GM12892 (cell line): Measurements from ENCODE around the gene DMAP1.

Experiments
- DNase-seq: peaks from one replicate; pipeline ENCODE4 v3.0.0; 2011; ENCODE audit not compliant: insufficient read length
- FAIRE-seq: peaks from 2 replicates; lab custom pipeline; 2011; peaks lifted over from hg19 to GRCh38; lab: Jason Lieb, UNC
- POLR2A ChIP-seq: IDR thresholded peaks from 2 replicates; pipeline ENCODE4 v1.6.1; 2011; ENCODE audit warnings: low read depth, low read length, control low read depth
- POLR2AphosphoS5 ChIP-seq: IDR thresholded peaks from 2 replicates; pipeline ENCODE4 v1.6.1; 2011; ENCODE audit warnings: low read depth, low read length, control low read depth
- TAF1 ChIP-seq: IDR thresholded peaks from 2 replicates; pipeline ENCODE4 v1.6.1; 2011; ENCODE audit warnings: low read depth, mild to moderate bottlenecking, control low read depth, low read length, borderline replicate concordance

The DMAP1 gene

GRCh38 chr1:44233593-44233992, 20.3 kb downstream of the DMAP1 start:
- FAIRE-seq (no peak), DNase-seq (no peak)
- TF ChIP-seq POLR2AphosphoS5 (no peak), POLR2A (no peak), TAF1 (no peak)

GRCh38 chr1:44235808-44236207, 22.5 kb downstream of the DMAP1 start:
- no peak for DNase-seq
- no peak for TF ChIP-seq POLR2A
- TF ChIP-seq POLR2AphosphoS5, result no peak
- no peak for TF ChIP-seq TAF1
- FAIRE-seq, result no peak

GRCh38 chr1:44236490-44237272, 23.4 kb downstream of the DMAP1 start:
- DNase-seq, result no peak
- TF ChIP-seq POLR2AphosphoS5, result no peak
- TF ChIP-seq POLR2A, result no peak
- no peak for TF ChIP-seq TAF1
- FAIRE-seq, result no peak

- peak; percentile 53 for DNase-seq
- FAIRE-seq, result no peak
These were observed 24.6 kb downstream of the DMAP1 start for GRCh38 chr1:44237721-44238457.

GRCh38 chr1:44238660-44239059, 25.4 kb downstream of the DMAP1 start:
- no peak for FAIRE-seq

More at GRCh38 chr1:44237721-44238457, 24.6 kb downstream of the DMAP1 start:
- TF ChIP-seq TAF1 (no peak), POLR2A (no peak), POLR2AphosphoS5 (no peak)

GRCh38 chr1:44239331-44239960, 26.2 kb downstream of the DMAP1 start:
- no peak for DNase-seq
- no peak for FAIRE-seq
- no peak for TF ChIP-seq TAF1
- TF ChIP-seq POLR2AphosphoS5, result no peak
- no peak for TF ChIP-seq POLR2A

More at GRCh38 chr1:44238660-44239059, 25.4 kb downstream of the DMAP1 start:
- TF ChIP-seq TAF1, result no peak
- no peak for TF ChIP-seq POLR2AphosphoS5
- TF ChIP-seq POLR2A, result no peak
- no peak for DNase-seq

- DNase-seq (no peak), FAIRE-seq (no peak)
- TF ChIP-seq POLR2AphosphoS5 (no peak), POLR2A (no peak), TAF1 (no peak)
These were observed 26.7 kb downstream of the DMAP1 start for GRCh38 chr1:44239961-44240371.

- TF ChIP-seq POLR2A (no peak), TAF1 (no peak)
- DNase-seq (no peak), FAIRE-seq (no peak)
These were observed 27.8 kb downstream of the DMAP1 start for GRCh38 chr1:44240802-44241671.

GRCh38 chr1:44242746-44243145, 29.5 kb downstream of the DMAP1 start:
- FAIRE-seq, result no peak
- TF ChIP-seq TAF1 (no peak), POLR2A (no peak), POLR2AphosphoS5 (no peak)
- DNase-seq, result no peak

GRCh38 chr1:44243782-44244495, 30.7 kb downstream of the DMAP1 start:
- FAIRE-seq (no peak), DNase-seq (no peak)
- TF ChIP-seq POLR2AphosphoS5 (no peak), POLR2A (no peak), TAF1 (no peak)
